HepG2 (cell line): ENCODE results near the gene UBXN2A. TPM values are rescaled to one million over a fixed set of nuclear protein-coding genes. Genes with fewer than 3 reads are reported as not detected.

Source experiments
- ATAC-seq: fragments of 200-7000 bp; cut with Tn5 transposase; 3 replicates; pipeline ENCODE4 v1.9.1; 2020; ENCODE audit warnings: mild to moderate bottlenecking, moderate library complexity
- BruUV-seq: library from RNA; stranded (reverse); fragments of 400-500 nt; replicated peaks from 2 replicates; lab custom pipeline; 2021; lab: Mats Ljungman, UMichigan
- CTCF ChIA-PET: fragments of 300-600 bp; formaldehyde crosslinking; extraction: SDS; loops from one replicate; lab custom pipeline; 2021; ENCODE audit warnings: low total read pairs, inconsistent platforms, low intra/inter-chr PET ratio; lab: Yijun Ruan, JAX
- POLR2A ChIA-PET: fragments of 350-600 bp; sonication (Branson Sonifier 250); formaldehyde crosslinking; loops from one replicate; lab custom pipeline; 2020; ENCODE audit warnings: antibody characterized with exemption, inconsistent platforms; lab: Yijun Ruan, JAX
- DNase-seq: peaks from one replicate; pipeline ENCODE4 v3.0.0-alpha.2; 2015; ENCODE audit warnings: low spot score
- FAIRE-seq: peaks from 3 replicates; lab custom pipeline; 2011; peaks lifted over from hg19 to GRCh38; lab: Jason Lieb, UNC
- H2AFZ ChIP-seq: one replicate; pipeline ENCODE4 v1.6.1; 2011; ENCODE audit warnings: low read length, inconsistent platforms
- H3K27ac ChIP-seq: fragments of 300-600 bp; 3 replicates; pipeline ENCODE4 v1.8.0; 2011; ENCODE audit warnings: mixed run types, mild to moderate bottlenecking, mixed read lengths, low read length, inconsistent platforms; ENCODE audit not compliant: insufficient read depth; ENCODE audit errors: extremely low read length
- H3K27me3 ChIP-seq, 2 experiments: fragments of 200-600 bp in 1 of 2; 2 replicates in 1 of 2; 3 replicates in 1 of 2; pipeline versions ENCODE4 v1.6.0 to v1.8.0; 2011; ENCODE audit warnings: low read length in 2 of 2, mild to moderate bottlenecking in 2 of 2, moderate library complexity in 2 of 2, inconsistent platforms in 1 of 2; ENCODE audit not compliant: insufficient read depth in 2 of 2, control insufficient read depth in 1 of 2
- H3K36me3 ChIP-seq, 2 experiments: fragments of 200-600 bp in 1 of 2; replicated peaks in 1 of 2; 2 replicates in 1 of 2; 3 replicates in 1 of 2; pipeline versions ENCODE4 v1.5.1 to v1.8.0; 2011; ENCODE audit warnings: low read length in 2 of 2, inconsistent platforms in 1 of 2; ENCODE audit not compliant: insufficient read depth in 2 of 2, control insufficient read depth in 1 of 2
- H3K4me1 ChIP-seq: 2 replicates; pipeline ENCODE4 v1.5.1; 2012; ENCODE audit warnings: low read length, inconsistent platforms; ENCODE audit not compliant: insufficient read depth
- H3K4me2 ChIP-seq: 2 replicates; pipeline ENCODE4 v1.6.0; 2011; ENCODE audit warnings: low read depth, low read length, inconsistent platforms
- H3K4me3 ChIP-seq, 3 experiments: fragments of 200-600 bp in 1 of 3; sonication (generic), shearing (Covaris generic) in 1 of 3; replicated peaks in 1 of 3; 2 replicates each; pipeline ENCODE4 v1.5.1; 2011 to 2016; ENCODE audit warnings: low read length in 3 of 3, inconsistent platforms in 2 of 3, low read depth in 2 of 3, mild to moderate bottlenecking in 2 of 3, control low read depth in 1 of 3, mixed read lengths in 1 of 3; ENCODE audit not compliant: insufficient read depth in 1 of 3
- H3K79me2 ChIP-seq: one replicate; pipeline ENCODE4 v1.6.1; 2011; ENCODE audit warnings: low read length, inconsistent platforms; ENCODE audit not compliant: insufficient read depth
- H3K9ac ChIP-seq: 2 replicates; pipeline ENCODE4 v1.6.0; 2011; ENCODE audit warnings: mild to moderate bottlenecking, low read depth, low read length, inconsistent platforms; ENCODE audit not compliant: insufficient read depth
- H3K9me3 ChIP-seq: 2 replicates; pipeline ENCODE4 v1.5.1; 2012; ENCODE audit warnings: mild to moderate bottlenecking, low read length
- H4K20me1 ChIP-seq: 2 replicates; pipeline ENCODE4 v1.6.0; 2011; ENCODE audit warnings: inconsistent platforms, mild to moderate bottlenecking, low read length, moderate library complexity; ENCODE audit not compliant: insufficient read depth
- PRMT3 ChIP-seq: sonication (generic); formaldehyde crosslinking; IDR thresholded peaks from 2 replicates; pipeline ENCODE4 v1.8.1; 2022; ENCODE audit warnings: low read depth, mild to moderate bottlenecking, moderate library complexity, missing genetic modification reagents, borderline replicate concordance
- ZNF770 ChIP-seq: sonication (generic); formaldehyde crosslinking; IDR thresholded peaks from 2 replicates; pipeline ENCODE4 v1.5.0; 2020; ENCODE audit warnings: mild to moderate bottlenecking, missing genetic modification reagents
- WGBS: methylation state at CpG from one replicate; pipeline ENCODE4 v1.1.6; 2017; ENCODE audit warnings: low lambda C conversion rate; 5-methylcytosine and 5-hydroxymethylcytosine counted together
- in situ Hi-C: cut with HindIII; loops from 2 replicates; pipeline ENCODE4 v1.10.0; 2017; ENCODE audit warnings: low pct_unique_long_range_greater_than_20kb; ENCODE audit not compliant: extremely low pct_ligation_motif_present
- intact Hi-C: fragments of 100-400 bp; cut with micrococcal nuclease; formaldehyde crosslinking; loops from one replicate; pipeline ENCODE4 v1.10.0; 2022; ENCODE audit not compliant: unreplicated experiment
- polyA plus RNA-seq, 8 experiments: library from polyadenylated mRNA; depleted of rRNA in 3 of 8; stranded (reverse) in 7 of 8; unstranded in 1 of 8; fragments of >200 nt; fragmentation: Illumina TruSeq in 4 of 8; extraction: Trizol in 4 of 8; gene quantifications; 2 replicates each; pipeline versions ENCODE4 v1.2.1 to v1.2.3, GENCODE V29; 2011 to 2016; ENCODE audit warnings: low read depth in 4 of 8, missing spikeins in 1 of 8, mixed read lengths in 1 of 8; ENCODE audit not compliant: insufficient read depth in 1 of 8
- total RNA-seq, 5 experiments: library from RNA; depleted of rRNA; stranded (reverse); fragments of >200 nt; fragmentation: Illumina TruSeq; extraction: Trizol; gene quantifications; 2 replicates each; pipeline ENCODE4 v1.2.3, GENCODE V29; 2016; ENCODE audit warnings: low read depth in 1 of 5

Gene UBXN2A
- total and polyA plus RNA-seq, 2 of the 13 experiments (the other 11 are each of a cell fraction or from before 2014, with no cell fraction given), result 8.3 to 20.9 TPM

GRCh38 chr2:24010477-24011249 lies 70.4 kb downstream of the UBXN2A start:
- ATAC-seq (peak; percentile 11), DNase-seq (no peak), FAIRE-seq (no peak)
- H3K79me2 ChIP-seq, result no peaks in the 10 kb centered on the region
- CTCF ChIA-PET, result no interaction called here
- H3K9ac ChIP-seq, result no peak overlapping the region
- H3K4me1 ChIP-seq, result peaks cover 44% of the 10 kb centered on the region
- H3K4me3 ChIP-seq, result no peak overlapping the region
- no TSS peak for BruUV-seq
- no peak overlapping the region for H2AFZ ChIP-seq
- peak; percentile 20; the same call in 1 of the 2 replicates for TF ChIP-seq ZNF770
- TF ChIP-seq PRMT3 (CRISPR knock-in tag), result no peak
- no peak overlapping the region for H3K27ac ChIP-seq
- H3K9me3 ChIP-seq, result no peaks in the 10 kb centered on the region
- 87% methylated on average over 28 of the region's 37 CpGs for WGBS
- H3K36me3 ChIP-seq, result no peaks in the 10 kb centered on the region
- H4K20me1 ChIP-seq, result no peaks in the 10 kb centered on the region
- POLR2A ChIA-PET, result interaction anchor here (2.5 kb wide), 1 partner anchor 66 kb away, joined by 7 read pairs; the partner anchor contains the start of gene SF3B6
- H3K4me2 ChIP-seq, result no peak overlapping the region
- in situ Hi-C loops, result no loop called here
- intact Hi-C loops, result no loop called here
- H3K27me3 ChIP-seq, result no peaks in the 10 kb centered on the region
